H1 (cell line): ENCODE data around the gene CXADR. TPM values are rescaled to one million over a fixed set of nuclear protein-coding genes. Genes with fewer than 3 reads are reported as not detected.
A peak's percentile ranks its signal among the peaks of the same experiment; 100 is the strongest.

Experiments used
- CTCF ChIA-PET: fragments of 300-600 bp; sonication (Branson Sonifier 250); formaldehyde crosslinking; loops from one replicate; lab custom pipeline; 2021; ENCODE audit not compliant: partially characterized antibody; lab: Charles Lee
- POLR2A ChIA-PET: fragments of 300-600 bp; sonication (Branson Sonifier 250); formaldehyde crosslinking; loops from one replicate; lab custom pipeline; 2021; ENCODE audit warnings: inconsistent platforms; ENCODE audit not compliant: partially characterized antibody; lab: Charles Lee
- DNase-seq, 2 experiments: peaks; one replicate each; pipeline versions ENCODE4 v3.0.0 to v3.0.0-alpha.2; 2010 to 2022; ENCODE audit warnings: low spot score in 2 of 2, low read depth in 1 of 2, mixed read lengths in 1 of 2
- FAIRE-seq: peaks from 2 replicates; lab custom pipeline; 2011; peaks lifted over from hg19 to GRCh38; lab: Jason Lieb, UNC
- H2AFZ ChIP-seq: 2 replicates; pipeline ENCODE4 v1.8.1; 2012; ENCODE audit warnings: low read length, inconsistent platforms
- H2AK5ac ChIP-seq: 2 replicates; pipeline ENCODE4 v1.6.1; 2013; ENCODE audit warnings: low read depth, low read length
- H2BK120ac ChIP-seq: replicated peaks from 2 replicates; pipeline ENCODE3; 2013; ENCODE audit warnings: low read depth, low read length, inconsistent platforms
- H2BK12ac ChIP-seq: 2 replicates; pipeline ENCODE4 v1.6.1; 2013; ENCODE audit warnings: low read depth, low read length
- H2BK15ac ChIP-seq: 2 replicates; pipeline ENCODE4 v1.6.1; 2013; ENCODE audit warnings: low read length
- H2BK20ac ChIP-seq: 2 replicates; pipeline ENCODE4 v1.6.1; 2013; ENCODE audit warnings: low read length
- H2BK5ac ChIP-seq: 2 replicates; pipeline ENCODE4 v1.6.1; 2013; ENCODE audit warnings: low read depth, low read length
- H3K14ac ChIP-seq: 2 replicates; pipeline ENCODE4 v1.6.1; 2013; ENCODE audit warnings: inconsistent platforms; ENCODE audit not compliant: insufficient read length
- H3K18ac ChIP-seq: 2 replicates; pipeline ENCODE4 v1.6.1; 2013; ENCODE audit warnings: low read length; ENCODE audit errors: extremely low read depth
- H3K23ac ChIP-seq: 2 replicates; pipeline ENCODE4 v1.6.1; 2013; ENCODE audit warnings: inconsistent platforms; ENCODE audit not compliant: insufficient read length
- H3K23me2 ChIP-seq: 2 replicates; pipeline ENCODE4 v1.6.1; 2013; ENCODE audit warnings: low read depth, low read length
- H3K27ac ChIP-seq: 2 replicates; pipeline ENCODE4 v1.6.1; 2011; ENCODE audit warnings: low read depth, low read length, inconsistent platforms
- H3K27me3 ChIP-seq, 4 experiments: replicated peaks in 1 of 4; 1 replicate in 1 of 4; 2 replicates in 3 of 4; pipeline versions ENCODE4 v1.6.1 to v1.8.1; 2011 to 2013; ENCODE audit warnings: low read length in 3 of 4, mild to moderate bottlenecking in 3 of 4, inconsistent platforms in 2 of 4, mixed read lengths in 2 of 4, moderate library complexity in 1 of 4; ENCODE audit not compliant: control insufficient read depth in 3 of 4, insufficient read depth in 3 of 4; ENCODE audit errors: extremely low read depth in 1 of 4
- H3K36me3 ChIP-seq, 4 experiments: 2 replicates each; pipeline versions ENCODE4 v1.6.1 to v1.8.1; 2011 to 2013; ENCODE audit warnings: mild to moderate bottlenecking in 4 of 4, low read length in 3 of 4, moderate library complexity in 2 of 4, control low read depth in 1 of 4, inconsistent platforms in 1 of 4; ENCODE audit not compliant: insufficient read depth in 4 of 4, control insufficient read depth in 2 of 4
- H3K4ac ChIP-seq: replicated peaks from 2 replicates; pipeline ENCODE3; 2013; ENCODE audit warnings: low read length, low read depth, mixed read lengths, inconsistent platforms; ENCODE audit not compliant: insufficient read length
- H3K4me1 ChIP-seq, 4 experiments: replicated peaks in 1 of 4; 1 replicate in 1 of 4; 2 replicates in 3 of 4; pipeline versions ENCODE4 v1.6.1 to v1.8.1; 2011 to 2013; ENCODE audit warnings: low read length in 3 of 4, inconsistent platforms in 2 of 4, mixed read lengths in 1 of 4; ENCODE audit not compliant: insufficient read depth in 4 of 4, control insufficient read depth in 3 of 4
- H3K4me2 ChIP-seq, 2 experiments: 2 replicates each; pipeline versions ENCODE4 v1.6.1 to v1.8.1; 2011 to 2013; ENCODE audit warnings: low read depth in 2 of 2, low read length in 2 of 2, control low read depth in 1 of 2, inconsistent platforms in 1 of 2, mild to moderate bottlenecking in 1 of 2; ENCODE audit not compliant: insufficient read depth in 1 of 2
- H3K4me3 ChIP-seq, 4 experiments: fragments of 200-600, 300-600 bp in 1 of 4; sonication (generic), shearing (Covaris generic), sonication (Bioruptor Twin) in 1 of 4; 2 replicates each; pipeline versions ENCODE4 v1.5.1 to v1.8.1; 2011 to 2016; ENCODE audit warnings: low read length in 4 of 4, low read depth in 3 of 4, control low read depth in 2 of 4, inconsistent platforms in 2 of 4, mild to moderate bottlenecking in 2 of 4, mixed read lengths in 1 of 4, moderate library complexity in 1 of 4; ENCODE audit not compliant: insufficient read depth in 2 of 4; ENCODE audit errors: extremely low read depth in 1 of 4
- H3K56ac ChIP-seq: replicated peaks from 2 replicates; pipeline ENCODE3; 2013; ENCODE audit warnings: low read depth, mild to moderate bottlenecking, mixed read lengths, low read length, inconsistent platforms; ENCODE audit not compliant: insufficient read length
- H3K79me1 ChIP-seq: 2 replicates; pipeline ENCODE4 v1.6.1; 2013; ENCODE audit warnings: low read depth, low read length, control low read depth
- H3K79me2 ChIP-seq, 2 experiments: 2 replicates each; pipeline versions ENCODE4 v1.6.1 to v1.8.1; 2012 to 2013; ENCODE audit warnings: low read length in 2 of 2, mild to moderate bottlenecking in 2 of 2, inconsistent platforms in 1 of 2; ENCODE audit not compliant: insufficient read depth in 2 of 2, control insufficient read depth in 1 of 2
- H3K9ac ChIP-seq, 4 experiments: replicated peaks in 1 of 4; 1 replicate in 1 of 4; 2 replicates in 3 of 4; pipeline versions ENCODE4 v1.6.1 to v1.8.1; 2011 to 2013; ENCODE audit warnings: low read depth in 3 of 4, low read length in 3 of 4, control low read depth in 2 of 4, mild to moderate bottlenecking in 2 of 4, moderate library complexity in 2 of 4, inconsistent platforms in 1 of 4; ENCODE audit errors: extremely low read depth in 1 of 4
- H3K9me3 ChIP-seq, 2 experiments: 2 replicates each; pipeline versions ENCODE4 v1.6.1 to v1.8.1; 2012 to 2013; ENCODE audit warnings: mild to moderate bottlenecking in 2 of 2, moderate library complexity in 2 of 2, control low read depth in 1 of 2, inconsistent platforms in 1 of 2, low read depth in 1 of 2, low read length in 1 of 2, mixed read lengths in 1 of 2; ENCODE audit not compliant: insufficient read depth in 2 of 2
- H4K20me1 ChIP-seq, 2 experiments: replicated peaks in 1 of 2; 2 replicates each; pipeline versions ENCODE3 to v1.8.1; 2011 to 2013; ENCODE audit warnings: inconsistent platforms in 2 of 2, low read length in 2 of 2, mild to moderate bottlenecking in 1 of 2; ENCODE audit not compliant: insufficient read depth in 2 of 2, control insufficient read depth in 1 of 2
- H4K5ac ChIP-seq: 2 replicates; pipeline ENCODE4 v1.6.1; 2013; ENCODE audit warnings: low read length, low read depth, mixed read lengths, inconsistent platforms; ENCODE audit not compliant: insufficient read length
- H4K8ac ChIP-seq: 2 replicates; pipeline ENCODE4 v1.8.0; 2013; ENCODE audit warnings: mild to moderate bottlenecking, moderate library complexity, low read length, inconsistent platforms; ENCODE audit not compliant: insufficient read depth; ENCODE audit errors: extremely low read depth
- H4K91ac ChIP-seq: replicated peaks from 2 replicates; pipeline ENCODE3; 2013; ENCODE audit warnings: low read length, mixed read lengths, inconsistent platforms; ENCODE audit not compliant: insufficient read length
- BACH1 ChIP-seq: IDR thresholded peaks from 2 replicates; pipeline ENCODE4 v1.6.1; 2012; ENCODE audit warnings: low read length, improper control_type of control experiment
- GABPA ChIP-seq: IDR thresholded peaks from 2 replicates; pipeline ENCODE4 v1.6.1; 2011; ENCODE audit warnings: mild to moderate bottlenecking, low read length, moderate library complexity, borderline replicate concordance; ENCODE audit not compliant: insufficient read depth
- JUN ChIP-seq: IDR thresholded peaks from 2 replicates; pipeline ENCODE4 v1.6.1; 2011; ENCODE audit warnings: low read depth, mild to moderate bottlenecking, improper control_type of control experiment, low read length
- KDM1A ChIP-seq: fragments of 200-600, 300-600 bp; sonication (generic); IDR thresholded peaks from 2 replicates; pipeline ENCODE4 v1.7.1; 2016; ENCODE audit warnings: mild to moderate bottlenecking, low read length, borderline replicate concordance
- WGBS, 2 experiments: shearing (Covaris generic) in 1 of 2; methylation state at CpG; one replicate each; pipeline versions ENCODE4 v1.1.6 to v1.1.7; 2013 to 2015; ENCODE audit warnings: low lambda C conversion rate in 2 of 2, mixed read lengths in 2 of 2, inconsistent platforms in 1 of 2, low coverage in 1 of 2, missing lambda C conversion rate in 1 of 2; ENCODE audit not compliant: insufficient replicate concordance in 2 of 2, insufficient coverage in 1 of 2, insufficient read length in 1 of 2; ENCODE audit errors: extremely low coverage in 1 of 2, missing lambda C conversion rate in 1 of 2; 5-methylcytosine and 5-hydroxymethylcytosine counted together
- polyA plus RNA-seq, 7 experiments: library from polyadenylated mRNA; depleted of rRNA in 3 of 7; stranded (reverse) in 5 of 7; unstranded in 2 of 7; fragments of >200 nt in 5 of 7; fragments of 200-250 nt in 2 of 7; gene quantifications; 1 replicate in 5 of 7; 2 replicates in 1 of 7; 4 replicates in 1 of 7; pipeline versions ENCODE4 v1.2.1 to v1.2.3, GENCODE V29; 2011 to 2013; ENCODE audit warnings: missing spikeins in 2 of 7, mixed read lengths in 2 of 7
- total RNA-seq: library from RNA; stranded (reverse); fragmentation: NEBNext Ultra II Directional; extraction: Animal tissue kit (Norgen Biotek cat#: 25700); gene quantifications from 2 replicates; pipeline ENCODE4 v1.2.1, GENCODE V29; 2021

Gene CXADR
- total and polyA plus RNA-seq, 2 of the 8 experiments (the other 6 are each of a cell fraction or from before 2014, with no cell fraction given) = 45.6 to 145 TPM

GRCh38 chr21:17609681-17610080, 96.8 kb downstream of the CXADR start:
- no peak overlapping the region for H4K8ac ChIP-seq
- FAIRE-seq (no peak), DNase-seq (no peak)
- no peaks in the 10 kb centered on the region; the same call in 1 of the 2 replicates for H3K79me1 ChIP-seq
- peaks cover 0 to 8% (median 5%) of the 10 kb centered on the region in 4 experiments; a peak in 3 of 7 replicates for H3K27me3 ChIP-seq
- no peak overlapping the region for H3K9ac ChIP-seq
- no peak overlapping the region for H4K5ac ChIP-seq
- no peak overlapping the region for H2BK120ac ChIP-seq
- TF ChIP-seq BACH1 = no peak
- no peak for TF ChIP-seq JUN
- TF ChIP-seq KDM1A = 0 out of 2 replicates have a peak, but pooled peaks have one; percentile 51
- TF ChIP-seq GABPA = no peak
- no peak overlapping the region for H4K91ac ChIP-seq
- 96% methylated on average over 2 of the region's 2 CpGs; no CpG with 5 or more reads in 1 of the 2 experiments for WGBS, 2 experiments
- H2BK20ac ChIP-seq = no peak overlapping the region
- no peak overlapping the region for H2AK5ac ChIP-seq
- peaks cover 2 to 41% (median 19%) of the 10 kb centered on the region in 4 experiments; a peak in 6 of 8 replicates for H3K36me3 ChIP-seq
- H3K23ac ChIP-seq = no peak overlapping the region
- no peak overlapping the region for H3K27ac ChIP-seq
- H3K4ac ChIP-seq = no peak overlapping the region
- no peaks in the 10 kb centered on the region for H3K9me3 ChIP-seq
- no peak overlapping the region for H2BK15ac ChIP-seq
- H3K4me1 ChIP-seq = peaks cover 0 to 8% (median 1%) of the 10 kb centered on the region in 4 experiments; a peak in 1 of 7 replicates
- H3K4me2 ChIP-seq = no peak overlapping the region
- no peak overlapping the region for H3K18ac ChIP-seq
- ChIA-PET CTCF (interaction anchor here (1.1 kb wide), 1 partner anchor 11 kb away, joined by 3 read pairs; no protein-coding TSS in a partner anchor), POLR2A (interaction anchor here (1.1 kb wide), 2 partner anchors 9 to 94 kb away, joined by 3 read pairs; no protein-coding TSS in a partner anchor)
- no peak overlapping the region for H2BK12ac ChIP-seq
- no peak overlapping the region for H3K4me3 ChIP-seq
- no peak overlapping the region for H3K14ac ChIP-seq
- H2BK5ac ChIP-seq = no peak overlapping the region
- no peak overlapping the region for H2AFZ ChIP-seq
- peaks cover 10 to 62% of the 10 kb centered on the region in 2 experiments for H3K79me2 ChIP-seq
- peaks cover 3 to 4% of the 10 kb centered on the region in 2 experiments for H4K20me1 ChIP-seq
- peaks cover 7% of the 10 kb centered on the region; the same call in 1 of the 2 replicates for H3K23me2 ChIP-seq
- H3K56ac ChIP-seq = no peak overlapping the region
